Measurements from ENCODE around the gene ANO2. TPM values are rescaled to one million over a fixed set of nuclear protein-coding genes. Genes with fewer than 3 reads are reported as not detected.
"Not testable (repeated sequence)": the region's sequence is repeated elsewhere in the genome, so short reads cannot be mapped to it uniquely, and the experiment has no call there.

Gene ANO2
- total RNA-seq, 4 donors from 2014 or later = 4.0 to 17.9 (median 5.1) TPM

DNA sequence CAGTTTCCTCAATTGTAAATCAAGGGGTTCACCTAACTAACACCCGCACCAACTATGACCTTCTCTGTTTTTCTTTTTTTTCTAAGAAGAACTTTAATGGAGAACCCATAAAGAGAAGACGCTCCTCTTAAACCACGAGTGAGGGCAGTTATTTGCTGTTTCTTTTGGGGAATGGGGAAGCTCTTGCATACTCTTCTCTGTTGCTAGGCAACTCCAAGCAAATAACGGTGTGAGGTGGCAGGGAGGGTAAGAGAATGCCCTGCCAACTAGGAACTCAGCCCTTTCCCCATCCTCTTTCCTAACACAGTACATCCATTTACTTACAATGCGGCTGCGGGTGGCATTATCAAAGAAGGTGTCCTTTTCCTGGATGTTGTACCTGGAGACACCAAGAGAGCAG lies 114.9 kb downstream of the ANO2 start:
- no peaks in the 10 kb centered on the region for H3K9me3 ChIP-seq
- intact Hi-C loops (cut with DNase I) = no loop called here
- 62% methylated on average over 6 of the region's 6 CpGs for WGBS

DNA sequence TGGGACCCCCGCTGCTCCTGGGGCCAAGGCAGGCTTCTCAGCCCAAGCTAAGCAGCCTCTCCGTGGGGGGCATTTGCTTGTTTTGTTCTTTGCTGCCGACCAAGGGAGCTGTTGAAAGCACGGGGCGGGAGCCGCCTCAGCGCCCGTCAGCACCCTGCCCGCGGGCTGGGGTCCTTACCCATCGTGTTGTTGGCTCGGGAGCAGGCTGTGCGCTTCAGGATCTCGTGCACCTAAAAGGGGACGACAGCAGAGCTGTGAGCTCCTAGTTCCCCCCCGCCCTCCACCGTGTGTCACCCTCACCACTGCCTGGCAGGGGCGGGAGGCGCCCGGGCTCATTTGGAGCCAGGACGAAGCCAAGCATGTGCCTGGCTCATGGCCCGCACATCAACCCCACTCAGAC lies 117.5 kb downstream of the ANO2 start:
- 72% methylated on average over 10 of the region's 22 CpGs for WGBS
- no peak for DNase-seq (ENCODE audit: extremely low spot score)
- H3K27me3 ChIP-seq = peaks cover 0 to 26% (median 0%) of the 10 kb centered on the region in 4 donors
- TF ChIP-seq EP300 (IDR thresholded peaks at IDR 0.05) = no peak
- TF ChIP-seq, protein P1, sequence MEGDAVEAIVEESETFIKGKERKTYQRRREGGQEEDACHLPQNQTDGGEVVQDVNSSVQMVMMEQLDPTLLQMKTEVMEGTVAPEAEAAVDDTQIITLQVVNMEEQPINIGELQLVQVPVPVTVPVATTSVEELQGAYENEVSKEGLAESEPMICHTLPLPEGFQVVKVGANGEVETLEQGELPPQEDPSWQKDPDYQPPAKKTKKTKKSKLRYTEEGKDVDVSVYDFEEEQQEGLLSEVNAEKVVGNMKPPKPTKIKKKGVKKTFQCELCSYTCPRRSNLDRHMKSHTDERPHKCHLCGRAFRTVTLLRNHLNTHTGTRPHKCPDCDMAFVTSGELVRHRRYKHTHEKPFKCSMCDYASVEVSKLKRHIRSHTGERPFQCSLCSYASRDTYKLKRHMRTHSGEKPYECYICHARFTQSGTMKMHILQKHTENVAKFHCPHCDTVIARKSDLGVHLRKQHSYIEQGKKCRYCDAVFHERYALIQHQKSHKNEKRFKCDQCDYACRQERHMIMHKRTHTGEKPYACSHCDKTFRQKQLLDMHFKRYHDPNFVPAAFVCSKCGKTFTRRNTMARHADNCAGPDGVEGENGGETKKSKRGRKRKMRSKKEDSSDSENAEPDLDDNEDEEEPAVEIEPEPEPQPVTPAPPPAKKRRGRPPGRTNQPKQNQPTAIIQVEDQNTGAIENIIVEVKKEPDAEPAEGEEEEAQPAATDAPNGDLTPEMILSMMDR (IDR thresholded peaks at IDR 0.05) = no peak
- no peak for TF ChIP-seq POLR2A (IDR thresholded peaks at IDR 0.05; ENCODE audit: low read depth)
- TF ChIP-seq POLR2AphosphoS5 (IDR thresholded peaks at IDR 0.05) = no peak
- peaks cover 0 to 73% (median 0%) of the 10 kb centered on the region in 4 donors for H3K36me3 ChIP-seq
- H3K27ac ChIP-seq (replicated peaks in 1 of 4) = no peak overlapping the region
- H3K4me3 ChIP-seq = no peak overlapping the region
- intact Hi-C loops (cut with DNase I) = no loop called here
- H3K4me1 ChIP-seq = no peaks in the 10 kb centered on the region
- peaks cover 0 to 6% (median 0%) of the 10 kb centered on the region in 4 donors for H3K9me3 ChIP-seq

More for the DNA sequence above, 114.9 kb downstream of the ANO2 start:
- DNase-seq (ENCODE audit: extremely low spot score) = no peak
- H3K27ac ChIP-seq (replicated peaks in 1 of 4) = no peak overlapping the region
- no peak for TF ChIP-seq POLR2A (IDR thresholded peaks at IDR 0.05; ENCODE audit: low read depth)
- TF ChIP-seq, protein P1 (IDR thresholded peaks at IDR 0.05) = no peak
- TF ChIP-seq POLR2AphosphoS5 (IDR thresholded peaks at IDR 0.05) = no peak
- no peak for TF ChIP-seq EP300 (IDR thresholded peaks at IDR 0.05)
- H3K36me3 ChIP-seq = peaks cover 0 to 61% (median 0%) of the 10 kb centered on the region in 4 donors
- H3K4me3 ChIP-seq = no peak overlapping the region
- H3K27me3 ChIP-seq = peaks cover 0 to 26% (median 0%) of the 10 kb centered on the region in 4 donors
- H3K4me1 ChIP-seq = no peaks in the 10 kb centered on the region

GRCh38 chr12:5825761-5826160 lies 119.3 kb downstream of the ANO2 start:
- H3K4me3 ChIP-seq; DNase-seq (ENCODE audit: extremely low spot score); intact Hi-C loops (cut with DNase I); H3K4me1 ChIP-seq; H3K27ac ChIP-seq (replicated peaks in 1 of 4); H3K9me3 ChIP-seq: not testable (repeated sequence)
- peaks cover 0 to 70% (median 0%) of the 10 kb centered on the region in 4 donors for H3K36me3 ChIP-seq
- WGBS = 82% methylated on average over 3 of the region's 3 CpGs
- peaks cover 0 to 26% (median 0%) of the 10 kb centered on the region in 4 donors for H3K27me3 ChIP-seq

GRCh38 chr12:5818877-5819276 lies 126.2 kb downstream of the ANO2 start:
- peaks cover 0 to 28% (median 0%) of the 10 kb centered on the region in 4 donors for H3K36me3 ChIP-seq
- 85% methylated on average over 1 of the region's 1 CpG for WGBS
- H3K4me3 ChIP-seq; intact Hi-C loops (cut with DNase I); H3K4me1 ChIP-seq; H3K27ac ChIP-seq (replicated peaks in 1 of 4); H3K27me3 ChIP-seq; DNase-seq (ENCODE audit: extremely low spot score): not testable (repeated sequence)
- H3K9me3 ChIP-seq = peaks cover 0 to 23% (median 10%) of the 10 kb centered on the region in 4 donors

DNA sequence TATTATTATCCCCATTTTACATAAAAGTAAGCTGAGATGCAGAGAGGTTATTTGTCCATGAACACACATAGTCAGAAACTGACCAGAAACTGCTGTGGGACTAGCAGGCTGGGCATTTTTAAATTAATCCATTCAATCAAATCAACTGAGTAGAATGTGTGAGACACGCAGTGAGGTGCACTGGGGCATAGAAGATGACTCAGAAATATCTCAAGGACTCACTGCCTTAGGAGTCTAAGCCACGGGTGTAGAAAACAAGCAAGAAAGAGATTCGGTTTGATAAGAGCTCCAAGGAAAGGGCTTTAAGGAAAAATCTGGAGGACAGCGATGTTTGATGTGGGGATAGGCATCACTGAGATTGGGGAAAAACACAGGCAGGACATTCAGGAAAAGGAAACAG lies 127.8 kb downstream of the ANO2 start:
- Histone ChIP-seq H3K27me3 (peaks cover 0 to 4% (median 0%) of the 10 kb centered on the region in 4 donors), H3K4me3 (no peak overlapping the region), H3K9me3 (peaks cover 0 to 23% (median 10%) of the 10 kb centered on the region in 4 donors), H3K36me3 (peaks cover 0 to 25% (median 0%) of the 10 kb centered on the region in 4 donors), H3K4me1 (no peaks in the 10 kb centered on the region), H3K27ac (replicated peaks in 1 of 4) (no peak overlapping the region)
- TF ChIP-seq POLR2AphosphoS5 (IDR thresholded peaks at IDR 0.05) (no peak), EP300 (IDR thresholded peaks at IDR 0.05) (no peak), POLR2A (IDR thresholded peaks at IDR 0.05; ENCODE audit: low read depth) (no peak)
- TF ChIP-seq, protein P1 (IDR thresholded peaks at IDR 0.05) = no peak
- intact Hi-C loops (cut with DNase I) = no loop called here
- WGBS = 84% methylated on average over 4 of the region's 4 CpGs
- DNase-seq (ENCODE audit: extremely low spot score) = no peak

- H3K4me1 ChIP-seq = no peaks in the 10 kb centered on the region
- H3K27ac ChIP-seq (replicated peaks in 1 of 4) = no peak overlapping the region
- intact Hi-C loops (cut with DNase I) = no loop called here
- H3K27me3 ChIP-seq = peaks cover 0 to 44% (median 0%) of the 10 kb centered on the region in 4 donors
- TF ChIP-seq, protein P1 (IDR thresholded peaks at IDR 0.05) = no peak
- TF ChIP-seq EP300 (IDR thresholded peaks at IDR 0.05) = no peak
- no peak for TF ChIP-seq POLR2AphosphoS5 (IDR thresholded peaks at IDR 0.05)
- no peak for DNase-seq (ENCODE audit: extremely low spot score)
- 85% methylated on average over 9 of the region's 9 CpGs for WGBS
- peaks cover 0 to 37% (median 0%) of the 10 kb centered on the region in 4 donors for H3K36me3 ChIP-seq
- no peaks in the 10 kb centered on the region for H3K9me3 ChIP-seq
- no peak overlapping the region for H3K4me3 ChIP-seq
Measured at GRCh38 chr12:5809586-5809985, 135.5 kb downstream of the ANO2 start.
